HepG2 (cell line): Measurements from ENCODE around the gene ZBTB8OS. TPM values are rescaled to one million over a fixed set of nuclear protein-coding genes. Genes with fewer than 3 reads are reported as not detected.

Experiments
- ARID4A ChIP-seq: sonication (generic); formaldehyde crosslinking; IDR thresholded peaks from 2 replicates; pipeline ENCODE4 v1.5.0; 2020; ENCODE audit warnings: mild to moderate bottlenecking, missing genetic modification reagents, borderline replicate concordance
- DMTF1 ChIP-seq: sonication (generic); formaldehyde crosslinking; IDR thresholded peaks from 2 replicates; pipeline ENCODE4 v1.4.0; 2020; ENCODE audit warnings: mild to moderate bottlenecking, missing genetic modification reagents
- GZF1 ChIP-seq: sonication (generic); formaldehyde crosslinking; IDR thresholded peaks from 2 replicates; pipeline ENCODE4 v1.5.1; 2020; ENCODE audit warnings: mild to moderate bottlenecking, missing genetic modification reagents
- HOXA5 ChIP-seq: sonication (generic); formaldehyde crosslinking; IDR thresholded peaks from 2 replicates; pipeline ENCODE4 v1.4.0; 2020; ENCODE audit warnings: missing genetic modification reagents
- NCOA1 ChIP-seq: sonication (generic); formaldehyde crosslinking; IDR thresholded peaks from 2 replicates; pipeline ENCODE4 v1.9.0; 2021; ENCODE audit warnings: missing genetic modification reagents
- SNAI1 ChIP-seq: sonication (generic); formaldehyde crosslinking; IDR thresholded peaks from 2 replicates; pipeline ENCODE4 v1.5.0; 2020; ENCODE audit warnings: mild to moderate bottlenecking, missing genetic modification reagents, borderline replicate concordance
- SP140L ChIP-seq: sonication (generic); formaldehyde crosslinking; IDR thresholded peaks from 2 replicates; pipeline ENCODE4 v1.4.0; 2020; ENCODE audit warnings: missing genetic modification reagents, borderline replicate concordance
- ZBTB7B ChIP-seq: sonication (generic); formaldehyde crosslinking; IDR thresholded peaks from 2 replicates; pipeline ENCODE4 v1.4.0; 2020; ENCODE audit warnings: missing genetic modification reagents
- ZIK1 ChIP-seq: sonication (generic); formaldehyde crosslinking; IDR thresholded peaks from 2 replicates; pipeline ENCODE4 v1.5.0; 2020; ENCODE audit warnings: mild to moderate bottlenecking, low read depth, missing genetic modification reagents, borderline replicate concordance
- ZNF20 ChIP-seq: sonication (generic); formaldehyde crosslinking; IDR thresholded peaks from 2 replicates; pipeline ENCODE4 v1.4.0; 2020; ENCODE audit warnings: mild to moderate bottlenecking, moderate library complexity, missing genetic modification reagents
- ZNF296 ChIP-seq: sonication (generic); formaldehyde crosslinking; conservative IDR thresholded peaks from 2 replicates; pipeline ENCODE4 v1.5.0; 2020; ENCODE audit warnings: mild to moderate bottlenecking, missing genetic modification reagents
- ZNF484 ChIP-seq: sonication (generic); formaldehyde crosslinking; IDR thresholded peaks from 2 replicates; pipeline ENCODE4 v1.5.1; 2020; ENCODE audit warnings: mild to moderate bottlenecking, low read depth, missing genetic modification reagents, borderline replicate concordance
- ZNF503 ChIP-seq: sonication (generic); formaldehyde crosslinking; IDR thresholded peaks from 2 replicates; pipeline ENCODE4 v1.4.0; 2020; ENCODE audit warnings: missing genetic modification reagents
- ZNF605 ChIP-seq: sonication (generic); formaldehyde crosslinking; IDR thresholded peaks from 2 replicates; pipeline ENCODE4 v1.8.0; 2022; ENCODE audit warnings: mild to moderate bottlenecking, missing genetic modification reagents
- ZNF687 ChIP-seq: sonication (generic); formaldehyde crosslinking; IDR thresholded peaks from 2 replicates; pipeline ENCODE4 v1.5.1; 2020; ENCODE audit warnings: mild to moderate bottlenecking, missing genetic modification reagents, moderate library complexity
- ZNF879 ChIP-seq: sonication (generic); formaldehyde crosslinking; IDR thresholded peaks from 2 replicates; pipeline ENCODE4 v1.8.1; 2023; ENCODE audit warnings: missing genetic modification reagents
- polyA plus RNA-seq, 8 experiments: library from polyadenylated mRNA; depleted of rRNA in 3 of 8; stranded (reverse) in 7 of 8; unstranded in 1 of 8; fragments of >200 nt; fragmentation: Illumina TruSeq in 4 of 8; extraction: Trizol in 4 of 8; gene quantifications; 2 replicates each; pipeline versions ENCODE4 v1.2.1 to v1.2.3, GENCODE V29; 2011 to 2016; ENCODE audit warnings: low read depth in 4 of 8, missing spikeins in 1 of 8, mixed read lengths in 1 of 8; ENCODE audit not compliant: insufficient read depth in 1 of 8
- total RNA-seq, 5 experiments: library from RNA; depleted of rRNA; stranded (reverse); fragments of >200 nt; fragmentation: Illumina TruSeq; extraction: Trizol; gene quantifications; 2 replicates each; pipeline ENCODE4 v1.2.3, GENCODE V29; 2016; ENCODE audit warnings: low read depth in 1 of 5

The ZBTB8OS gene
- total and polyA plus RNA-seq, 2 of the 13 experiments (the other 11 are each of a cell fraction or from before 2014, with no cell fraction given), result 57.7 to 84.8 TPM

GRCh38 chr1:32695098-32695904 lies 45.0 kb upstream of the ZBTB8OS start (continued):
- TF ChIP-seq ARID4A (CRISPR knock-in tag) (peak; percentile 64; the same call in 1 of the 2 replicates), HOXA5 (CRISPR knock-in tag) (no peak), ZNF879 (CRISPR knock-in tag) (no peak), ZNF605 (CRISPR knock-in tag) (peak; percentile 62), SP140L (CRISPR knock-in tag) (no peak), ZIK1 (no peak; the same call in 1 of the 2 replicates), ZNF484 (CRISPR knock-in tag) (no peak), ZNF296 (CRISPR knock-in tag) (peak; percentile 64), GZF1 (CRISPR knock-in tag) (no peak), ZNF503 (no peak), ZNF20 (CRISPR knock-in tag) (no peak), SNAI1 (CRISPR knock-in tag) (peak; percentile 80; the same call in 1 of the 2 replicates), DMTF1 (CRISPR knock-in tag) (no peak), ZBTB7B (CRISPR knock-in tag) (0 out of 2 replicates have a peak, but pooled peaks have one; percentile 22), ZNF687 (CRISPR knock-in tag) (peak; percentile 84), NCOA1 (CRISPR knock-in tag) (no peak)
